Superior temporal gyrus (tissue), 1 donor: ENCODE results near the gene RAB43.
"Not testable (repeated sequence)": the region's sequence is repeated elsewhere in the genome, so short reads cannot be mapped to it uniquely, and the experiment has no call there.

Experiments
- DNase-seq: peaks from one replicate; pipeline ENCODE4 v3.0.0-alpha.2; 2016; ENCODE audit errors: extremely low spot score

The RAB43 gene

GRCh38 chr3:129121792-129122411, at the start of gene RAB43:
RAB43 (minus strand) TSS chr3:129121804; CDS start chr3:129121489, 315 bp downstream.
- DNase-seq: peak; percentile 37

- DNase-seq: no peak
These were observed 45.2 kb upstream of the RAB43 start for GRCh38 chr3:129166579-129167332.

GRCh38 chr3:129165594-129165993, 44.0 kb upstream of the RAB43 start:
- DNase-seq: not testable (repeated sequence)

- DNase-seq: no peak
These were observed 42.9 kb upstream of the RAB43 start for GRCh38 chr3:129164500-129164899.

GRCh38 chr3:129162729-129163579, 41.4 kb upstream of the RAB43 start:
- no peak for DNase-seq

- no peak for DNase-seq
These were observed 40.3 kb upstream of the RAB43 start for GRCh38 chr3:129161860-129162271.

GRCh38 chr3:129160891-129161859, 39.6 kb upstream of the RAB43 start, which contains the start of gene ISY1:
ISY1 (minus strand) TSS chr3:129161063; CDS start chr3:129160975, 88 bp downstream.
- DNase-seq: peak; percentile 97

- DNase-seq: no peak
These were observed 23.2 kb upstream of the RAB43 start for GRCh38 chr3:129144786-129145185.

GRCh38 chr3:129141011-129141410, 19.4 kb upstream of the RAB43 start:
- DNase-seq: not testable (repeated sequence)

GRCh38 chr3:129139911-129140310, 18.3 kb upstream of the RAB43 start:
- no peak for DNase-seq

GRCh38 chr3:129136275-129136674, 14.7 kb upstream of the RAB43 start:
- DNase-seq: not testable (repeated sequence)

- DNase-seq: no peak
These were observed 10.7 kb upstream of the RAB43 start for GRCh38 chr3:129132097-129132866.

GRCh38 chr3:129131465-129132088, 10.0 kb upstream of the RAB43 start:
- no peak for DNase-seq

- DNase-seq: no peak
These were observed 8.7 kb upstream of the RAB43 start for GRCh38 chr3:129130291-129130813.

- DNase-seq: no peak
These were observed 7.0 kb upstream of the RAB43 start for GRCh38 chr3:129128357-129129155.

- DNase-seq: no peak
These were observed 5.2 kb upstream of the RAB43 start for GRCh38 chr3:129126726-129127280.

GRCh38 chr3:129123314-129124060, 1.9 kb upstream of the RAB43 start:
- no peak for DNase-seq
